GM21737 (cell line): ENCODE measurements around the gene TNFRSF9.
"Not testable (repeated sequence)": the region's sequence is repeated elsewhere in the genome, so short reads cannot be mapped to it uniquely, and the experiment has no call there.

ENCODE experiments used
- ATAC-seq: cut with Tn5 transposase; IDR thresholded peaks from one replicate; pipeline ENCODE4 v1.9.1; 2021; ENCODE audit warnings: mild to moderate bottlenecking, moderate library complexity; ENCODE audit not compliant: unreplicated experiment

TNFRSF9 gene

GRCh38 chr1:7940745-7941436 lies at the start of gene TNFRSF9:
TNFRSF9 (minus strand) TSS chr1:7940839; CDS start chr1:7939994, 845 bp downstream.
- ATAC-seq: no peak

GRCh38 chr1:7989762-7990428 lies 49.3 kb upstream of the TNFRSF9 start:
- ATAC-seq: no peak

GRCh38 chr1:7988576-7988975 lies 47.9 kb upstream of the TNFRSF9 start:
- no peak for ATAC-seq

- no peak for ATAC-seq
Measured at GRCh38 chr1:7987528-7987927, 46.9 kb upstream of the TNFRSF9 start.

GRCh38 chr1:7985851-7986612 lies 45.4 kb upstream of the TNFRSF9 start:
- no peak for ATAC-seq

GRCh38 chr1:7984811-7985210 lies 44.2 kb upstream of the TNFRSF9 start:
- no peak for ATAC-seq

GRCh38 chr1:7983086-7983778 lies 42.6 kb upstream of the TNFRSF9 start:
- ATAC-seq: no peak

- no peak for ATAC-seq
Measured at GRCh38 chr1:7980984-7981383, 40.3 kb upstream of the TNFRSF9 start.

- ATAC-seq: no peak
Measured at GRCh38 chr1:7975212-7975865, 34.7 kb upstream of the TNFRSF9 start.

- ATAC-seq: no peak
Measured at GRCh38 chr1:7973086-7973485, 32.4 kb upstream of the TNFRSF9 start.

- ATAC-seq: no peak
Measured at GRCh38 chr1:7972285-7972684, 31.6 kb upstream of the TNFRSF9 start.

GRCh38 chr1:7971024-7971423 lies 30.4 kb upstream of the TNFRSF9 start:
- ATAC-seq: no peak

GRCh38 chr1:7970246-7970645 lies 29.6 kb upstream of the TNFRSF9 start:
- ATAC-seq: no peak

- ATAC-seq: no peak
Measured at GRCh38 chr1:7967651-7968050, 27.0 kb upstream of the TNFRSF9 start.

GRCh38 chr1:7967196-7967595 lies 26.6 kb upstream of the TNFRSF9 start:
- no peak for ATAC-seq

GRCh38 chr1:7964476-7964875 lies 23.8 kb upstream of the TNFRSF9 start:
- no peak for ATAC-seq

GRCh38 chr1:7963841-7964240 lies 23.2 kb upstream of the TNFRSF9 start:
- ATAC-seq: not testable (repeated sequence)

- ATAC-seq: not testable (repeated sequence)
Measured at GRCh38 chr1:7963378-7963730, 22.7 kb upstream of the TNFRSF9 start.

GRCh38 chr1:7962636-7963377 lies 22.2 kb upstream of the TNFRSF9 start:
- no peak for ATAC-seq

GRCh38 chr1:7962014-7962335 lies 21.3 kb upstream of the TNFRSF9 start:
- peak; percentile 3 for ATAC-seq
